Endometrial microvascular endothelial cells (primary cell): Measurements from ENCODE around the gene KHNYN. TPM values are rescaled to one million over a fixed set of nuclear protein-coding genes. Genes with fewer than 3 reads are reported as not detected.

Source experiments
- in situ Hi-C: cut with HindIII; loops from 2 replicates; pipeline ENCODE4 v1.10.0; 2017; ENCODE audit warnings: low sequenced_read_pairs, low pct_unique_long_range_greater_than_20kb; ENCODE audit errors: inconsistent ontology term
- total RNA-seq: library from RNA; depleted of rRNA; stranded (reverse); fragments of >200 nt; gene quantifications from one replicate; pipeline ENCODE4 v1.2.3, GENCODE V29; 2015; ENCODE audit errors: inconsistent ontology term

Gene KHNYN
- total RNA-seq, 1 donor from 2014 or later: 46.6 TPM

GRCh38 chr14:24417832-24418491 lies 11.8 kb upstream of the KHNYN start:
- in situ Hi-C loops: no loop called here

DNA sequence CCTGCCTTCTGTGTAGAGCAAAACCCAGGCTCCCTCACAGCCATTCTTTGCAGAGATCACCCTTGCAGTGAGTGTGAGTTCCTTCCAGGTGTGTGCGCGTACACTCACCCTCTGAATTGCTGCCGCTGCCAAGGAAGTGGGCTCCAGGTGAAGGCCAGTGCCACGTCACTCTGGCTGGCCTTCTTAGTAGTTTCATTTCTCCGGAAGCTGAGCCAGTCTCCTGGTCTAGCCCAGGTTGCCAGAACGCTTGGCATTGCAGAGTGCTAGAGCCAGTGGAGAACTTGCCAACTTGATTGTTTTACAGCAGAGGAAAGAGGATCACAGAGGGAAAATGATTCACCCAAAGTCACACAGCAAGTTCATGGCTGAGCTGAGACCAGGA lies 11.3 kb upstream of the KHNYN start:
- in situ Hi-C loops: no loop called here

- in situ Hi-C loops: no loop called here
Measured at GRCh38 chr14:24422261-24422660, 7.5 kb upstream of the KHNYN start.

- in situ Hi-C loops: no loop called here
Measured at GRCh38 chr14:24422694-24423601, 6.8 kb upstream of the KHNYN start.

- in situ Hi-C loops: no loop called here
Measured at GRCh38 chr14:24425704-24426103, 4.0 kb upstream of the KHNYN start.

DNA sequence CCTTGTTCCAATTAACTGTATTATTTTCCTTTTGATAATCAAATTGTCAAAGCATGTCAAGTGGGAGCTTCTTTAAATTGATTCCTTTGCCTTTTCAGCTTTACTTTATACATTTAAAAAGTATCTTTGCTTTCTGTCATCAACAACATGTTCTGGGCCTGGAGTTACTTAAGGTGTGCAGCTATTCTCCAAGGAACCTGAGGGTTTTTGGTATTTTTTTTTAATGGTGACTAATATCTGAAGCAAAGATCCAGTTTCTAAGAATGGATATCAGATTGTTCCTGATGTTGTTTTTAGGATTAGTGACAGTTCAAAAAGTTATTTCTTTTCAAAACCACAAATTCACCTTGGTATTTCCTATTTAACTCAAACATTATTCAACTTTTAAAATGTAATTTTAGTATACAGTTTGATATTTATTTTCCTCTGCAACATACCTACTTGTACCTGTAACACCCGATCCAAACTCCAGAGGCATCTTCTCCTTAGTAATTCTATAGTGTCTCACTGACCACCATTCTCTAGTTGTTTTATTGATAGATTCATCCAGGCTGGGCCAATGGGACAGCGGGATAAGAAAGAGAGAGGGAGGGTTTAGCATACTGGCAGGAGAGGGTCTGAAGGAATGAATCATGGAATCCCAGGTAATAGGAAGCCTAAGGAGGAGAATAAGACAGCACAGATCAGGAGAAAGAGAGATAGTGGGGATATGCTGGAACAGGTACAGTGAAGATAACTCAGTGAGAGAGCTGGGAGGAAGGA lies 3.4 kb upstream of the KHNYN start:
- in situ Hi-C loops: no loop called here

DNA sequence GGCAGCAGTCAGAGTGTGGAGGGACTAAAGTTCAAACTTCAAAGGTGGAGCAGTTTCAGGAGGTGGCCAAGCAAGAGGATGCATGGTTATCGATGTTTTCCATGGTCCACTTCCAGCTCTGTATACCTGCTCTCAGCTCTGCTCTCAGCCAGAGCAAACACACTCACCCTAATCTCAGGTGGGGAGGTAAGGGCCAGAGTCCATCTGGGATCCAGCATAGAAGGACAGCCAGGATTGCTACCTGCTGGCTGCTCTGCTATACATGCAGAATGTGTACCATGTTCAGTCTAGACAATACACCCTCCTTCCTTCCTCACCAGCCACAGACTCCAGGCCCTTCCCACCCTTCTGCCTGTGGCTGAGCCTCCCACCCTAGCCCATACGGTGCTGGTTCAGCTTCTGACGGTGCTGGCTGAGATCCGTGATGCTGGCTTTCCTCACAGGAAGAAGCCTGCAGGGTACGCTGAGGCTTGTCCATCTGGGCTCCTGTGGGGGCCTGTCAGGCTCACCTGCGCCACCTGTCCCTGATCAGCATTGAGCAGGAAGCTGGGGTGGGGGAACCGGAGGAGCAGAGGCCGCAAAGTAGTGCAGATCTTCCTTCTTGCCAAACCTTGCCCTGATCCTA lies 2.7 kb upstream of the KHNYN start:
- in situ Hi-C loops: no loop called here

DNA sequence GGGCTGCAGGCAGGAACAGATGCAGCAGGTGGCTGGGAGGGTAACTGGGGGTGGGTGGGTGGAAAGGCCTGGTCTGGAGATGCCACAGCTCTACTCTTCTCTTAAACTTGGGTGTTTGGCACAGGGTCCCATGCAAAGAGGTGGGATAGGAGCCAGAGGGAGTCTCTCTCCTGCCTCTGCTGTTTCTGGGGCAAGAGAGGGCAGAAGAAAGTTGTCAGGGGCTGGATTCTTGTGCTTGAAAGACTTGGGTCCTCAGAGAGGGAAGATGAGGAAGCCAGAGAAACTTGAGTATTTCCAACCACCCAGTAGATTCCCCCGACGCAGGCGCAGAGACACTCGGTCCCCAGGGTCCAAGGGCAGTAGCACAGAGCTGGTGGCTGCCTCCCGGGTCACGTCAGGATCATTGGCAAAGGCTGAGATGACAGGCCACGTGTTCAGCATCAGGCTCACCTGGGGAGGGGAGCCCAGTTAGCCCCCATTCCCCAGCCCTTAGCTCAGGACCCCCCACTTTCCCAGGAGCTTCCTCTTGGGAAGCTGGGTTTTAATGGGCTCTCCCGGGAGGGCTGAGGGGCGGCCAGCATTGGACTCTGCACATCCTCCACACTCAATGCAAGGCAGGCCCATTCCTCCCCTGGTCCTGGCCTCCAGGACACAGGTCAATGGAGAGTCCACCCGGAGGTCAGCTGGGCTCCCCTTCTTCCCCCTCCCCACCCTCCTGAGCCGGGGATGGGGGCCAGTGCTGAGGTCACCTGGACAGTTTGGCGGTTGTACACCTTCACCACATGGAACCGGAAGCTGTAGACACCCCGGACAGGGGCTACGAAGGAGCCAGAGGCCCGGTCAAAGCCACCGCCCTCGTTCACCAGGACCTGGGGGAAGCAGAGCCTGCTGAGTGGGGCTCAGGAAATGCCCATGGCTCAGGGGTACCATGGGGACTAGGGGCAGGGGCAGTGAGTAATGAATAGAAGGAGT lies 1.9 kb upstream of the KHNYN start:
- in situ Hi-C loops: no loop called here

GRCh38 chr14:24428628-24429394 lies 943 bp upstream of the KHNYN start:
- in situ Hi-C loops: no loop called here

DNA sequence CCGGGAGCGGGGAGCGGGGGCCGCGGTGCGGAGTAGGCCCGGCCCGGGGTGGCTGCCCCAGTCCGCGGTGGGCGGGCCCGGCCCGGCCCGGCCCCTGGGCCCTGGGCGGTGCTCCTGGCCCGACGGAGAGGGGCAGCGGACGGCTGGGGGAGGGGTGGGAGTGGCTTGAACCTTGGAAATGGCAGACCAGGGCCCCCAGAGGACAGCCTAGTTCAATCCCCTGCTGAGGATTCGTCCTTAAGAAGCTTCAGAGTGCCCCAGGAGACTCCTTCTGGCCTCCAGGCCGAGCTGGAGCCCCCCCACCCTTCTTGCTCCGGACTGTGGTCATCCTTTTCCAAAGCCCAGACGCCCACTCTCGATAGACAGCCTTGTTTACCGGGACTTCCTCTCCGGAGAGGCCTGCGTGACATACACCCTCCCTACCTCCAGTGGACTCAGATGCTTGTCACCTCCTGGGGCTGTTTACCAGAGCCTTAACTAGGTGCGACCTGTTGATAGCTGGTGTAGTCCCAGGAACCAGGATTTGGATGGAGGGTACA lies 458 bp downstream of the KHNYN start:
- in situ Hi-C loops: no loop called here

DNA sequence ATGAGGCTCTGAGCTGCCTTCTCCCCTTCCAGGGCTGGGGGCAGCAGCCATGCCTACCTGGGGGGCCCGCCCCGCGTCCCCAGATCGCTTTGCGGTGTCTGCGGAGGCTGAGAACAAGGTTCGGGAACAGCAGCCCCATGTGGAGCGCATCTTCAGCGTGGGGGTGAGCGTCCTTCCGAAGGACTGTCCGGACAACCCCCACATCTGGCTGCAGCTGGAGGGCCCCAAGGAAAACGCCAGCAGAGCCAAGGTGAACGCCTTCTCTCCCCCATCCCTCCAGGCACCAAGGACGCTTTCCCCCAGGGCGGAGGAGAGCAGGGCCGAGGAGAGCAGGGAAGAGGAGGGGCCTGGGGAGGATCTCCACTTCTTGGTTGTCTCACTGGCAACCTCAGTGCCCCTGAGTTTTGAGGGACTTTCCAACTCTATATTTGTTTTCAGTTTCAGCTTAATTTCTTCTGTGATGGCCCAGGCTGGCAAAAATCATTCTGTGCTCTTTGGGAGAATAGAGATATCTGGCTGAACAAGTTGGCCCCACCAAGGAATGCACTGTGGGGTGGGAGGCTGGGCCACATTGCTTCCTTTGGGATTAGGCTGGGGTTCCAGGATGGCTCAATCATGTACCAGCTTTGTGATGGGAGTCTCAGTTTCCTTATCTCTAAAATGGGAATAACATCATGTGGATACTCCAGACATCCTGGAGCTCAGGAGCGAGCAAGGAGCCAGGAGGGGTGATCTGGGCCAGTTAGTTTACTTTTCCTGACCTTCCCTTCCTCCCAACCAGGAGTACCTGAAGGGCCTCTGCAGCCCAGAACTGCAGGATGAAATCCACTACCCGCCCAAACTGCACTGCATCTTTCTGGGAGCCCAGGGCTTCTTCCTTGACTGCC lies 1.2 kb downstream of the KHNYN start:
- in situ Hi-C loops: no loop called here

- in situ Hi-C loops: no loop called here
Measured at GRCh38 chr14:24431569-24432258, 2.0 kb downstream of the KHNYN start.

- in situ Hi-C loops: no loop called here
Measured at GRCh38 chr14:24432259-24433131, 2.7 kb downstream of the KHNYN start.

DNA sequence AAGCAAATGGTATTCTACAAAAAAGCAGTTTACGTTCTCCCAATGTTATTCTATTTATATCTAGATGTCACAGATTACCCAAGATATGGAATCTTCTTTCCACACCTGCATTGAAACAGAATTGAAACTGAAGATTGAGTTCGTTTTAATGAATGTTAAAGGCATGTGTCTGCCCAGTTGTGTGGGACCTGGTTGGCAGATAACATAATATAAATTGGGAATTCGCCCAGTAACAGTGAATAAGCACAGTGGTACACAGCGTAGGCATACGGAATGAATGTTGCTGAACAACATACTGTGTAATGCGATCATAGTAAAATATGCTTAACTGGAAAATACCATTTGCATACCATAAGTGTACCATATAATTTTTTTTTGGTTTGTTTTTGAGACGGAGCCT lies 4.3 kb downstream of the KHNYN start:
- in situ Hi-C loops: no loop called here

- in situ Hi-C loops: loop anchor here (5.0 kb wide), 1 partner anchor 67 kb away; the partner anchor contains the start of gene NFATC4
Measured at GRCh38 chr14:24434676-24435075, 4.9 kb downstream of the KHNYN start.
